ENCODE results near the gene CORO1C.

CORO1C gene

DNA sequence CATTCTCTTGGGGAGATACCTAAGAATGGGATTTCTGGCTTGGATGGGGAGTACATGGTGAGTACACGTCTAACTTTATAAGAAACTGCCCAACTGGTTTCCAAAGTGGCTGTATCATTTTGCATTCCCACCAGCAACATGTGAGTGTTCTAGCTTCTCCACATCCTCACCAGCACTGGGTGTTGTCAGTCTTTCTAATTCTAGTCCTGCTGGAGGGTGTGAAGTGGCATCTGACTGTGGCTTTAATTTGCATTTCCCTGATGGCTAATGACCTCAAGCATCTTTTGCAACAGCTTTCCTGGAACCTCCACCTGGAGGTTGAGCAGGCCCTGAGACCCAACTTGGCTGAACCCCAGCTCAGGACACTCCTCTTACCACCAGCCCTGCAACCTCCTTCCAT, 115.4 kb downstream of the CORO1C start:
- DNase-seq (ENCODE audit: low read depth): no peak

DNA sequence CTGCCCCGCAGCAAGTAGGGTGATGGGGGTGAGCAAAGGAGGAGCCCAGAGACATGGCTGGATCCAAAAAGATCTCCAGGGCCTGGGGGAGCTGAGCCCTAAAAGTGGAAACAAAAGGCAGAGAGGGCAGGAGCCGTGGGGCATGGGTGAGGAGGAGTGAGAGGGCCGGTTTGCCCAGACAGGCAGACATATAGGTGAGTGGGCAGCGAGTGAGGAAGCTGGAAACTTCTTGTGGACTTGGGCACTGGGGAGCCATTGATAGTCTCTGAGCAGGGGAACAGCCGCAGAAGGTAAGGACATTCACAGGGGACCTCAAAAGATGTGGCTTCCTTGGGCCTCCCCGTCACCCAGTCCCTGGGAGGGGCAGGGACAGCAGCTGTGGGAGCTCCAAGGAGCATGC, 116.7 kb downstream of the CORO1C start:
- DNase-seq (ENCODE audit: low read depth): no peak

DNA sequence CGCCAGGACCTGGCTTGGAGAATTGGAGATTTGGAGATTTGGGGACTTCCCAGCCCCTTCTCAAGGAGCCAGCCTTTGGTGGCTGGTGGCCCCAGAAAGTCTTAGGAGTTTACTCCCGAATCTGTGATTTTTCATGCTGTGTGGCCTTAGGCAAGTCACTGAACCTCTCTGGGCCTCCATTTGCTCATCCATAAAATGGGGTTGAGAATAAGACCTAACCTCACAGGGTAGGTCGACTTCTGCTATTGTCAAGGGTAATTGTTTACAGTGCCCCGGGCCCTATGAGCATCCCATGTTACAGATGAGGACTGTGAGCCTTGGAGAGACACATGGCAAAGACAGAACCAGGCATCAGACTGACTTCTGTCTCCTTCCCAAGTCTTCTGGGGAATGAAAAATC, 117.3 kb downstream of the CORO1C start:
- no peak for DNase-seq (ENCODE audit: low read depth)

DNA sequence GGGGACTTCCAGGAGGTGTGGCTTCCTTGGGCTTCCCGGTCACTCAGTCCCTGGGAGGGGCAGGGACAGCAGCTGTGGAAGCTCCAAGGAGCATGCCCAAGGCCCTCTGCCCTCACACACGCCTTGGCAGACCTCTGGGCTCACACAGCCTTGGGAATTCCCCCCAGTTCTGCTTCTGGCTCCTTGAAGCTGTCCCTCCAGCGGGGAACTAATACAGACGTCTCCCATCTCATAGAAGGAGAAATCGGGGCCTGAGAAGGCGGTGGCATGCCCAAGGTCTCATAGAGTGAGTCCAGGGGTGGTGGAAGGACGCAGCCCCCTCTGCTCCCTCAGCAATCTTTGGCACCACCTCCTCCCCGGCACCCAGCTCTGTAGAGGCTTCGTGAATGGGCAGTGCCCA, 117.8 kb downstream of the CORO1C start:
- DNase-seq (ENCODE audit: low read depth): no peak

DNA sequence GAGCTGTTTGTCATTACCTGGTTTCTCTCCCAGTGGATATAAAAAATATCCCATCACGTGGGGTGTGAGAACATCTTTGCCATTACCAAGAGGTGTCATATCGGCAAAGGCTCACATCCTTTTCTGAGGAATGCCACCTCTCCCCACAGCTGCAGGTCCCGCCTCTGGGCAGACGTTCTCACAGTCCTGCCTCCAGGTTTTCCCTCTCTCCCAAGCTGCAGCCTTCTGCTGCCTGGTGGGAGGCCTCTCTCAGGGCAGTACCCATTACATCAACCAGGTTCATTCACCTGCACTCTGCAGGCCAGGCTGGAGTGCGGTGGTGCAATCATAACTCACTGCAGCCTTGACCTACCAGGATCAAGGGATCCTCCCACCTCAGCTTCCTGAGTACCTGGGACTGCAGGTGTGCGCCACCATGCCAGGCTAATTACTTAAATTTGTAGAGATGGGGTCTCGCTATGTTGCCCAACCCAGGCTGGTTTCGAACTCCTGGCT, 118.5 kb downstream of the CORO1C start:
- DNase-seq (ENCODE audit: low read depth): no peak

DNA sequence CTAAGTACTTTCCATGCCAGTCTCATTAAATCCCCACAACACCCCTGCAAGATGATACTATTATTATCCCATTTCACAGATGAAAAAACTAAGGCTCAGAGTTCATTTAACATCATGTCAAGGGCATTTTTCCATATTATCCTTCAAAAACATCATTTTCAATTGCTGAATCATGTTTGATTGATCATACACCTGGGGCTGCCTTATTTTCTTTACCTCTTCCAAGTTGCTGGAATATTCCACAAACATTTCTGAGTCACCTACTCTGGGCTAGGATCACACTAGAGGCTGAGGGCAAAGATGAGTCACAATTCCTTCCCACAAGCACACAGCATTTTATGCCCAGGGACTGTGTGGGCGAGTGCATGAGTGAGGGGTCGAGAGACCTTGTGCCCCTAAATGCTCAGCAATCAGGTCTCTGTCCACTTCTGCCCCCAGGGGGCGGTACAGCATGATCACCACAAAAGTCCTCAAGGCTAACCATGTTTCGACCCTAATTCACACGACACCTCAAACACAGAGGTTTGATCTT, 119.4 kb downstream of the CORO1C start:
- no peak for DNase-seq (ENCODE audit: low read depth)

DNA sequence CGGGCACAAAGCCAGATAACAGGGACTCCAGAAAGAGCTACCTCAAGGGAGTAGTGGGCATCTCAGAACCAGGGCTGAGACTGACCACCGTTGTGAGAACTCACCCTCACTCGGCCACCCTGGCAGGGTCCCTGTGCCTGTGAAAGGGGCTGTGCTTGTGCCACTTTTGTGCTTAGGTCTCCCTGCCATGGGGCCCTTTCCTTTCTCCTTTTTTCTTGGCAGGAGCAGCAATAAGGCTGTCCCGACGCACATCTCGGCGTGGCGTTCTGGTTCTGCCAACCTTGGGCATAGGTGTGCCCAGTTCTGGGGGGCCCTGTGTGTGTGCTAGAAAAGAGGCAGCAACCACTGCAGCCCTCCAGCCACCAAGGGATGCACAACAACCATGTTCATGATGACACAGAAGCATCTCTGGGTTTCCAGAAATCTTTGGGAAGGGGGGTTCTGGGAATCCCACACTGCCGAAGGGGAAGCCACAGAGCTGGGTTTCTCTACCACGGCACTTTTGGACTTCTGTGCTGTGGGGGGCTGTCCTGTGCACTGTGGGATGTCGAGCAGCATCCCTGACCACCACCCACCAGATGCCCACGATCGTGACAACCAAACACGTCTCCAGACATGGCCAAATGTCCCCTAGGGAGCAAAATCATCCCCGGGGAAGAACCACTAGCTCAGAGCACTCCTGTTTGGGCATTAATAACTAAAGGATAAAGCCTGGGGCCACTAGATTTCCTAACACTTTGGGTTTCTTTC, 120.3 kb downstream of the CORO1C start:
- no peak for DNase-seq (ENCODE audit: low read depth)

DNA sequence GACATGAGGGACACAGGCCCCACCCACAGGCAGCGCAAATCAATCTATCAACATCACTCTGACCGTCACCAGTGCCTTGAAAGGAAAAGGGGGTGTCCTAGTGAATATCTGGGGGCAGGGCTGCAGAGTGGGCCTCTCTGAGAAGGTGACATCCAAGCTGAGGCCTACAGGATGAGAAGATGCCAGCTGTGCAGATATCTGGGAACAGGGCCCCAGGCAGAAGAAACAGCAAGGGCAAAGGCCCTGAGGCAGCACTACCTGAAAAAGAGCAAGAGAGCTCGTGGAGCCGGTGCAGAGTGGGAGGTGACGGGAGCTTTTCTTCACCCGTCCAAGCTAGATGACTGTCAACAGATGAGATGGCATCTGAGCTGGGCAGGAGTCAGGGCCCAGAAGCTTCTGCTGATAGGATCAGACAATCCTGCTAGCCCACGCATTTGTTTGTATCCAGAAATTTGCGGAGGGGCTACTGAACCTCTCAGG, 120.9 kb downstream of the CORO1C start:
- no peak for DNase-seq (ENCODE audit: low read depth)

DNA sequence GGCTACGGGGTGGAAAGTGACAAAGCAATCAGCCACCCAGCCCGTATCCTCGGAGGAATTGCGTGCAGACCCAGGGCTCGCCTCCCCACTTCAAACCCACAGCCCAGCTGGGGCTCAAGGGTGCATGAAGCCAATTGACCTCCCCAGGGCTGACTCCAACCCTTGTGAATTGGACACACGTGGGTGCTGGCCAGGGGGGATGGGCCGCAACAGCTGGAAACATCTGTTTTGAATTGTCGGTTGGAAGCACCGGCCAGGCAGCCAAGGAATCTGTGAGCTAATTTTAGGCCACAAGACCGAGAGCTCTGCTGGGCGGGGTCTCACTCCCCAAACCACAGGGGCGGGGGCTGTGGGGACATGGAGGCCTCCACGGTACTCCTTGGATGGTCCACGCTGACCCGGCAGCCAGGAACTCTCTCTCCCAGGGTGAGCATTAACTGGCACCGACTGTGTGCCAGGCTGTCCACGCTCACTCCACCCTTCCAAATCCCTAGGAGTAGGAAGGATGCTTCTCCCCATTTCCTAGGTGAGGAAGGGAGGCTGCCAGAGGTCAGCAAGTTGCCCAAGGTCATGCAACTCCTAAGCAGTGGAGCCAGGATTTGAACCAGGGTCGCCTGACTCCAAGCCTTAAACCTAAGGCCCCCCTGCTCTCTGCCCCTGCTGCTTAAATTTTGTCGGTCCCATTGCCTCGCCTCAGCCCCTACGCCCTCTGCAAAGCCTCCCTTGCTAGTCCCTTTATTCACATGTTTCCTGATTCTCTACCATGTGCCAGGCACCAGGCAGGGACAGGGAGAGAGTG, 121.6 kb downstream of the CORO1C start:
- no peak for DNase-seq (ENCODE audit: low read depth)

DNA sequence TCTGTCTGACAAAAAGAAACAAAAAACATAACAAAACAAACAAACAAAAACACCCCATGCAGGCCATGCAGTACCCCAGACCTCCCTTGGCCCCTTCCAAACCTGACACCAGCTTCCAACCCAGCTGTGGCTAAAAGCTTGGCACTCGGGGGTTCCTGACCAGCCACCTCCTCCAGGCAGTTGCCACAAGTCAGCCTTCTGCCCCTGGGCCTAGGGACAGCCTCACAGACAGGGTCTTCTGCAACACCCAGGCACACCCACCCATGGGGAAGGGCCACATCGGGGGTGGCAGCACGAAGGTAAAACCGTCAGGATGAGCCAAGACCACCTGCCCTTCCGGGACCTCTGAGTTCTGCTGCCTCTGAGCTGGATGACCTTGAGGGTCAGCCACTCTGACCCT, 122.7 kb downstream of the CORO1C start:
- DNase-seq (ENCODE audit: low read depth): no peak

DNA sequence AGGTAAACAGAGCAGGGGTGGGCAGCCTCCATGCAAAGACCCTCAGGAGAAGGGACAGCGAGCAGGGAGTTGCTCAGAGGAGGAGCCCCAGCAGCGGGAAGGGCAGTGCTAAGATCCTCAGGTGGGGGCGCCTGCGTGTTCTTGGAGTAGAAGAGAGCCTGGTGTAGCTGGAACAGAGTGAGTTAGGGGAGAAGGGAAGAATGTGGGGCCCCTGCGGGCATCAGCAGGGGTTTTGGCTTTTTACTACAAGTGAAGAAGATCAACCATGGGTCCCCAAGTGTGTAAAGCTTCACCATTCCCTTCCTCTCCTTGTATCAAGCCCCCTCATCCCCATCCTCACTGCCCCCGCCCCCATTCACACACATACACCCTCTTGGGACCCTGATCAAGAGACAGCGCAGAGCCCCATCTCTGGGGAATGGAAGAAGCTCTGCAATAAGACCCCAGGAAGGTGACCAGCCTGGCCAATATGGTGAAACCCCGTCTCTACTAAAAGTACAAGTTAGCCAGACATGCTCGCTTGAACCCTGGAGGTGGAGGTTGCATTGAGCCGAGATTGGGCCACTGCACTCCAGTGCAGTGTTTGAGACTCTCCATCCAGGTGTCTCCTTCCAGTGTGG, 123.2 kb downstream of the CORO1C start:
- DNase-seq (ENCODE audit: low read depth): no peak

DNA sequence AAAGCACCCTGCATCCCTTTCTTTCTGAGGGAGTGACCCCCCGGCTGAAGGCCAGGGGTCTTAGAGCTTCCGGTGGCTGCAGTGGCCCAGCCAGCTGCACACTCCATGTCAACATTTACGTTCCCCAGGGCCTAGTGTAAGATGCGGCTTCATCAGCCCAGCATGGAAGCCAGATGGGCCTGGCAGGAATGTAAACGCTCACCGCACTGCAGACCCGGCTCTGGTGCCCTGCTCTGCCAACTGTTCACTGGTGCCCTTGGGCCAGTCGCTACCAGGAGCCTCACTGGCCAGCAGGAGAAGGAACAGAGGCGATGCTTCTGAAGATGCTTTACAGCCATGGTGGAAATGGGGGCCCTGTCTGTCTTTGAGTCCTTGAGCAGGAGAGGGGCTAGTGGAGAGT, 124.8 kb downstream of the CORO1C start:
- no peak for DNase-seq (ENCODE audit: low read depth)

DNA sequence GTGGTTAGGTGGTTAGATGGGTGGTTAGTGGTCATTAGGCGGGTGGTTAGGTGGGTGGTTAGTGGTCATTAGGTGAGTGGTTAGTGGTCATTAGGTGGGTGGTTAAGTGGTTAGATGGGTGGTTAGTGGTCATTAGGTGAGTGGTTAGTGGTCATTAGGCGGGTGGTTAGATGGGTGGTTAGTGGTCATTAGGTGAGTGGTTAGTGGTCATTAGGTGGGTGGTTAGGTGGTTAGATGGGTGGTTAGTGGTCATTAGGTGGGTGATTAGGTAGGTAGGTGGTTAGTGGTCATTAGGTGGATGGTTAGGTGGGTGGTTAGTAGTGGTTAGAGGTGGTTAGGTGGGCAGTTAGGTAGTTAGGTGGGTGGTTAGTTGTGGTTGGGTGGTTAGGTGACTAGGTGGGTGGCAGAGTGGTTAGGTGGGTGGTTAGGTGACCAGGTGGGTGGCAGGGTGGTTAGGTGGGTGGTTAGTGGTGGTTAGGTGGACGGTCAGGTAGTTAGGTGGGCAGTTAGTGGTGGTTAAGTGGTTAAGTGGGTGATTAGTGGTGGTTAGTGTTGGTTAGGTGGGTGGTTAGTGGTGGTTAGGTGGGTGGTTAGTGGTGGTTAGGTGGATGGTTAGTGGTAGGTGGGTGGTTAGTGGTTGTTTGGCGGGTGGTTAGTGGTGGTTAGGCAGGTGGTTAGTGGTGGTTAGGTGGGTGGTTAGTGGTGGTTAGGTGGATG, 125.5 kb downstream of the CORO1C start:
- DNase-seq (ENCODE audit: low read depth): no peak

DNA sequence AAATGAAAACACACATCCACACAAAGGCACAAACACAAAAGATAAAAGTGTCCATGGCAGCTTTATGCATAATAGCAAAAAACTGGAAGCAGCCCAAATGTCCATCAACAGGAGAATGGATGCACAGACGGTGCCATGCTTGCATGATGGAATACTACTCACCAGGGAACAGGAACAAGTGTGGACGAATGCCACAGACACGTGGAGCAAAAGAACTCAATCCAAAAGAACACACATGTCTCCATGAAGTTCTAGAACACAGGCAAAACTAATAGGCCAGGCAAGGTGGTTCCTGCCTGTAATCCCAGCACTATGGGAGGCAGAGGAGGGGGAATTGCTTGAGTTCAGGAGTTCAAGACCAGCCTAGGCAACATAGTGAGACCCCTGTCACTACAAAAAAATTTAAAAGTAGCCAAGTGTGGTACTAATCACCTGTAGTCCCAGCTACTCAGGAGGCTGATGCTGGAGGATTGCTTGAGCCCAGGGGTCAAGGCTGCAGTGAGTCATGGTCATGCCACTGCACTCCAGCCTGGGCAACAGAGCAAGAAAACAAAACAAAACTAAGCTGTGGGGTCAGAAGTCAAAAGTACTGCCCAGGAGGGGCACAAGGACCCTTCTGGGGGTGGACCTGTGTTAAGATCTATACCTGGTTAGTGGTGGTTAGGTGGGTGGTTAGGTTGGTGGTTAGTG, 126.2 kb downstream of the CORO1C start:
- DNase-seq (ENCODE audit: low read depth): no peak

DNA sequence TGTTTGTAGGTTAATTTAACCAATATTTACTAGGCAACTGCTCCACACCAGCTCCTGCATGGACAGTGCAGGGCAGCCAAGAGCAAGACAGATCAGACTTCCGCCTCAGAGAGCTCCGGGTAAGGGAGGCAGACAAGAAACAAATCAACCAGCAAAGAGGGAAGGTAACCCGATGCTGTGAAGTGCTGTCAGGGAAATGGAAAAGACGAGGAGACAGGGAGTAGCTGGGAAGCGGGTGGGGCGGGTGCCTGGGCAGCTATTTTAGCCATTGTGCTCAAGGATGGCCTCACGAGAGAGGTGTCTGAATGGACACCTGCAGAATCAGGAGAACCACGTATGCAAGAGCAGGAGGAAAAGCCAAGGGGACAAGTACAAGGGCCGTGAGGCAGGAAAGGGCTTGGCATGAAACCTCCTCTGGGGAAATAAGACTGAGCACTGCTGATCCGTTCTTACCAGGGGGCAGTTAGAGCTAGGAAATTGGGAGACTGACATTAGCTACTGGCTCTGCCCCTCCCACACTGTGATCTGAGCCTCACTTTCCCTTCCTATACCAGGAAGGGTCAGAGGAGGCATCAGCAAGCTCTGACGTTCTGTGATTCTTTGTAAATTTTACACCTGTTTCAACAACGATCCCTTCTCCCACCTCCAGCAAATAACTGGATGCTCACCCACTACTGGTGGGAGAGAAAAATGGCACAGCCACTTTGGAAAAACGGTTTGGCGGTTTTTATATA, 126.9 kb downstream of the CORO1C start:
- DNase-seq (ENCODE audit: low read depth): no peak

DNA sequence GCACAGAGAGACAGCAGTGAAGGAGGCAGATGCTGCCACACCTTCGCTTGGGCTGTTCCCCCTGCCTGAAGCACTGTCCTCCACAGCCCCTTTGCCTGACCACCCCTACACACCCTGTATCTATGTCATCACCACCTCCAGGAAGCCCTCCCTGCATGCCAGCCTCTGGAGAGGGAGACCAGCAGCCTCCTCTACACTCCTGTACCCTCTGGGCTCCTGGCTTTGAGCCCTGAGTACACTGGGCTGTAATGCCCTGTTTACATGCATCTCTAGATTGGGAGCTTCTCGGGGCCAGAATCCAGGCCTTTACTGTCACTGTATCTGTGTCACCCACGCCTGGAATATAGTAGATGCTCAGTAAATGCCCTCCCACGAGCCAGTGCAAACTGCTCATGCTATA, 127.6 kb downstream of the CORO1C start:
- no peak for DNase-seq (ENCODE audit: low read depth)

DNA sequence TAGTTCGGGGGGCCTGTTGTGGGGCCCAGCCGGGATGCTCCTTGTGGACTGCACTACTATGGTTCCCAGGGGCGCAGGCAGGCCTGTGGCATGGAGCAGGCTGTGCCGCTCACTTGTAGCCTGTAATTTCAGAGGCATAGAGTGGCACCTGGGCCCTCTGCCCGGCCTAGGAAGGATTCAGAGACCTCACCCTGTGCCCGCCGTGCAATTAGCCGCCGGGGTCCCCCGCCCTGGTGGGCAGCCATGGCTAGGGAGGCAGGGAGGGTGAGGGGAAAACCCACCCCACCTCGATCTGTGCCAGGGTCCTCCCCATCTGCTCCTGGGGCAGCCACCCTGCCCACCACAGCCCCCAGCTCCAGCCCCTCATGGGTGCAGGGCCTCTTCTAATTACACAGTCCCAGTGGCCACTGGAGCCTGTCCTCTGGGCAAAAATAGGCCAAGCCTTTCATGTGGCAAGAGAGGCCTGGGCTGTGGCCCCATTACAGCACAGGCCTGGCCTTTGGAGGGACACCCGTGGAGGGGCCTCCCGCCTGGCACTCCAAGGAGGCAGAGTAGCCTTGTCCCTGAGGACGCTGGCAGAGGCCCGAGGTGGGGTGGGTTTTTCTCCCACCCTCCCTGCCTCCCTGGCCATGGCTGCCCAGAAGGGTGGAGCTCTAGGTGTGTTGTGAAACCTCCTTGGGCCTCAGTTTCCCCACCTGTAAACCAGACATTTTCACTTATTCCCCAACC, 128.2 kb downstream of the CORO1C start:
- no peak for DNase-seq (ENCODE audit: low read depth)

DNA sequence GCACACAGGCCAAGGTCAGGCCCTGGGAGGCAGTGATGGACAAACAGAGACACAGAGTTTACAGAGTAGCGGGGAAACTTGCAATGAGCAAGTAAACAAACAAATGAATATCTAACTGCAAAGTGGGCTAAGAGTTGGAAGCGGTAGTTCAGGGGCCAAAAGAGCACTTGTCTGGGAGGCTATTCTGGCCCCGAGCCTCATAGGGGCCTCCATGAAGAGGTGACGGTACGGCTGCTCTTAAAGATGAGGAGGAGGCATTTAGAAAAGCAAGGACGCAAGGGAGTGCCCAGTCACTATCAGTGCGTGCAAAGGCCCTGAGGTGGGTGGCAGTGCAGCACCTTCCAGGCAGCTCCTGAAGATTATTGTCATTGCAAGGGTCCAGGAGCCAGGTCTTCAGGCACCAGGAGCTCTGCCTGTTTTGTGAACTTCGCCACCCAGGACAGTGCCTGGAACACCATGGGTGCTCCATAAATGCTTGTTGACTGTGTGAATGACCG, 129.1 kb downstream of the CORO1C start:
- no peak for DNase-seq (ENCODE audit: low read depth)

DNA sequence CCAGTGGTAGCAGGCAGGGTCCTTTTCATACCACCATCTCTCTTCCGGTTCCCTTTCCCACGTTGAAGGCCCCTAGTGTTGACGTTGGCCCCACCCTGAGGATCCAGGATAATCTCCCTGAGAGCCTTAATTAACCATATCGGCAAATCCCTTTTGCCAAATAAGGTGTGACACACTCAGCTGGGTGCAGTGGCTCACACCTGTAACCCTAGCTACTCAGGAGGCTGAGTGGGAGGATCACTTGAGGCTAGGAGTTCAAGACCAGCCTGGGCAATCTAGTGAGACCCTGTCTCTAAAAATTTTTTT, 130.7 kb downstream of the CORO1C start:
- DNase-seq (ENCODE audit: low read depth): no peak
